Breast epithelium (tissue), 4 donors: ENCODE data around the gene TUG1. TPM values are rescaled to one million over a fixed set of nuclear protein-coding genes. Genes with fewer than 3 reads are reported as not detected.

Experiments
- DNase-seq, 2 donors: peaks; one replicate each; pipeline ENCODE4 v3.0.0-alpha.2; 2019; ENCODE audit warnings: low spot score in 2 of 2
- H3K27ac ChIP-seq, 2 donors: fragments of 200-600 bp; sonication (generic) in 1 of 2; one replicate each; pipeline ENCODE4 v1.5.1; 2016 to 2019; ENCODE audit warnings: mild to moderate bottlenecking in 1 of 2
- H3K27me3 ChIP-seq, 2 donors: fragments of 200-600 bp; sonication (generic) in 1 of 2; one replicate each; pipeline versions ENCODE4 v1.5.1 to v1.6.0; 2017 to 2019; ENCODE audit warnings: control low read depth in 1 of 2, mild to moderate bottlenecking in 1 of 2
- H3K36me3 ChIP-seq: fragments of 200-600 bp; one replicate; pipeline ENCODE4 v1.5.1; 2019
- H3K4me1 ChIP-seq, 2 donors: fragments of 200-600 bp; sonication (generic); one replicate each; pipeline ENCODE4 v1.5.1; 2016 to 2019; ENCODE audit warnings: control low read depth in 1 of 2
- H3K4me3 ChIP-seq, 3 donors: fragments of 200-600 bp; sonication (generic); 1 replicate in 2 of 3; 2 replicates in 1 of 3; pipeline ENCODE4 v1.5.1; 2016 to 2019; ENCODE audit warnings: mild to moderate bottlenecking in 3 of 3, moderate library complexity in 2 of 3
- H3K9me3 ChIP-seq, 2 donors: fragments of 200-600 bp; sonication (generic) in 1 of 2; one replicate each; pipeline ENCODE4 v1.5.1; 2016 to 2019; ENCODE audit warnings: control low read depth in 1 of 2
- CTCF ChIP-seq, 3 donors: fragments of 450-650 bp; IDR thresholded peaks; one replicate each; pipeline ENCODE4 v1.5.1; 2016 to 2017; ENCODE audit warnings: antibody characterized with exemption in 3 of 3, mild to moderate bottlenecking in 3 of 3, moderate library complexity in 3 of 3
- POLR2A ChIP-seq: fragments of 450-650 bp; IDR thresholded peaks from one replicate; pipeline ENCODE4 v1.6.1; 2016; ENCODE audit warnings: antibody characterized with exemption, mild to moderate bottlenecking, moderate library complexity
- POLR2AphosphoS5 ChIP-seq, 3 donors: sonication (generic); formaldehyde crosslinking; IDR thresholded peaks; one replicate each; pipeline ENCODE4 v1.6.1; 2017; ENCODE audit warnings: antibody characterized with exemption in 3 of 3
- intact Hi-C: fragments of 100-400 bp; cut with DNase I; formaldehyde crosslinking; loops from one replicate; pipeline ENCODE4 v1.15.1; 2023; ENCODE audit warnings: low total_unique reads
- total RNA-seq, 3 donors: library from RNA; depleted of rRNA; stranded (reverse); fragments of >200 nt; gene quantifications; one replicate each; pipeline ENCODE4 v1.1.0, GENCODE V29; 2016

The TUG1 gene
- total RNA-seq, 3 donors from 2014 or later = 59.7 to 116 (median 84.9) TPM

GRCh38 chr22:30930228-30930627, 38.8 kb upstream of the TUG1 start:
- H3K27me3 ChIP-seq = no peaks in the 10 kb centered on the region
- no peak for DNase-seq
- H3K4me3 ChIP-seq = no peak overlapping the region
- no peaks in the 10 kb centered on the region for H3K9me3 ChIP-seq
- H3K27ac ChIP-seq = no peak overlapping the region
- peaks cover 26% of the 10 kb centered on the region for H3K36me3 ChIP-seq
- no peaks in the 10 kb centered on the region for H3K4me1 ChIP-seq
- intact Hi-C loops = no loop called here
- TF ChIP-seq POLR2A = no peak
- no peak for TF ChIP-seq CTCF (IDR thresholded peaks at IDR 0.05)
- no peak for TF ChIP-seq POLR2AphosphoS5 (IDR thresholded peaks at IDR 0.05)

DNA sequence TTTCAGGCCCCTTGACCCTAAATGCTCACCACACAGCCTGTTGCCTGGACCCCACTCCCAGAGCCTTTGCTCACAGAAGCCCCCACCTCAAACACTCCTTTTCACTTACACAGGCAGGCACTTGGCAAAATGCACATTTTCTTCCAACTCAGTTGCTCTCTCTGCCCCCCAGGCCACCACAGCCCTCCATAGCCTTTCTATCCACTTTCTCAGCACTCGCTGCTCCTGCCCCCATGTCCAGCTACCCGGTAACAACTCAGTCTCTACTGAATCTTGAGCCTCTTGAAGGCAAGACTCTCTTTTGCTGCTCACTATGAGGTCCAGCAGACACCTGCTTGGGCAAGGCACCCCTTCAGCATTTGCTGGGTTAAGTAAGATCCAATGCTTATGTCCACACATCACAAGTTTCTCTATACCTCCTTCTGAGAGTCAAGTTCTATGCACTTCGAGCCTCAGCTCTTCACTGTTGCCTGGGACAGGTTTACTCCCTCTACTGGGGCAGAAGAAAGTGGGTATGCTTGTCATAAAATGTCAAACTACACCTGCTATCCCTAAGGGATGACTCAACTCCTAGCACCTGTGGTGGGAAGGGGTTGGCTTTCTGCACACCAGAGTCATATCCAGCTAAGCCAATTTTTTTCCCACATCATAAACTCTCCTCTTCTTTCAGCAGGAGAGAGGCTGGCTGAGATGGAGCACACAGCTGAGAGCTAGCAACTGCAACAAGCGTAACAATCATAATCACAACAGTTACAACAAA, 37.3 kb upstream of the TUG1 start:
- H3K27ac ChIP-seq = no peak overlapping the region
- no peaks in the 10 kb centered on the region for H3K4me1 ChIP-seq
- H3K9me3 ChIP-seq = no peaks in the 10 kb centered on the region
- DNase-seq = no peak
- H3K36me3 ChIP-seq = peaks cover 28% of the 10 kb centered on the region
- intact Hi-C loops = no loop called here
- H3K4me3 ChIP-seq = no peak overlapping the region
- TF ChIP-seq CTCF (IDR thresholded peaks at IDR 0.05) = no peak
- no peaks in the 10 kb centered on the region for H3K27me3 ChIP-seq

DNA sequence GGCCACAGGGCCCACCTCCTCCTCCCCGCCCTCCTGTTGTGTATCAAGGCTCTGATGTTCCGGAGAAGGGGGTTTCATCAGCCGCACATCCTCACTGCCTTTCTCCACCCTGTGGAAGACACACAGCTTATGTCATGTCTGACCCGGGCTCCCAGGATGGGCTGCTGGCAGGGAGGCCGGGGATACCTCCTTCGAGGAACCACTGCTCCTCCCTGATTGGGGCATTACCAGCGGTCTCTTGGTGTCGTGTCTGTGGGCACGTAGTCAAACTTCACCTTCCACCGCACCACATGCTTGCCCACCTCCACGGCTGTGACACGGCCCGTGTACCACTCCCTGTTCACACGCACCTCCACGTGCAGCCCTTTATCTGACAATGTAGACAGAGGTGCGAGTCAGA, 36.4 kb upstream of the TUG1 start:
- peak in 1 of 2 donors; percentile 7 for DNase-seq
- peaks cover 36% of the 10 kb centered on the region for H3K36me3 ChIP-seq
- intact Hi-C loops = no loop called here

GRCh38 chr22:30933457-30933856, 35.6 kb upstream of the TUG1 start:
- Histone ChIP-seq H3K27me3 (no peaks in the 10 kb centered on the region), H3K4me1 (no peaks in the 10 kb centered on the region), H3K4me3 (no peak overlapping the region), H3K36me3 (peaks cover 34% of the 10 kb centered on the region), H3K27ac (no peak overlapping the region), H3K9me3 (no peaks in the 10 kb centered on the region)
- TF ChIP-seq CTCF (IDR thresholded peaks at IDR 0.05) (no peak), POLR2AphosphoS5 (IDR thresholded peaks at IDR 0.05) (no peak), POLR2A (no peak)
- DNase-seq = no peak
- intact Hi-C loops = no loop called here

More for the DNA sequence above, 36.4 kb upstream of the TUG1 start:
- Histone ChIP-seq H3K4me3 (no peak overlapping the region), H3K27ac (no peak overlapping the region), H3K9me3 (no peaks in the 10 kb centered on the region), H3K27me3 (no peaks in the 10 kb centered on the region), H3K4me1 (no peaks in the 10 kb centered on the region)
- TF ChIP-seq POLR2AphosphoS5 (IDR thresholded peaks at IDR 0.05) (no peak), POLR2A (no peak)

- no peak overlapping the region for H3K27ac ChIP-seq
- intact Hi-C loops = no loop called here
- TF ChIP-seq CTCF (IDR thresholded peaks at IDR 0.05) (no peak), POLR2AphosphoS5 (IDR thresholded peaks at IDR 0.05) (no peak), POLR2A (no peak)
- DNase-seq = no peak
- no peaks in the 10 kb centered on the region for H3K9me3 ChIP-seq
- no peak overlapping the region for H3K4me3 ChIP-seq
- peaks cover 34% of the 10 kb centered on the region for H3K36me3 ChIP-seq
- H3K4me1 ChIP-seq = no peaks in the 10 kb centered on the region
- H3K27me3 ChIP-seq = no peaks in the 10 kb centered on the region
These were observed 35.0 kb upstream of the TUG1 start for GRCh38 chr22:30934053-30934452.
